B cell (primary cell): ENCODE results near the gene PLEKHG4B.

Experiments used
- EZH2 ChIP-seq: IDR thresholded peaks from 2 replicates; pipeline ENCODE4 v1.6.1; 2012; ENCODE audit warnings: borderline replicate concordance, low read depth, mild to moderate bottlenecking, moderate library complexity, low read length; ENCODE audit not compliant: insufficient read depth, poor library complexity, severe bottlenecking
- TF ChIP-seq, protein P1 (sequence below): fragments of 200-600 bp; IDR thresholded peaks from one replicate; pipeline ENCODE4 v1.8.0; 2022; ENCODE audit warnings: antibody characterized with exemption, mild to moderate bottlenecking

DNA sequence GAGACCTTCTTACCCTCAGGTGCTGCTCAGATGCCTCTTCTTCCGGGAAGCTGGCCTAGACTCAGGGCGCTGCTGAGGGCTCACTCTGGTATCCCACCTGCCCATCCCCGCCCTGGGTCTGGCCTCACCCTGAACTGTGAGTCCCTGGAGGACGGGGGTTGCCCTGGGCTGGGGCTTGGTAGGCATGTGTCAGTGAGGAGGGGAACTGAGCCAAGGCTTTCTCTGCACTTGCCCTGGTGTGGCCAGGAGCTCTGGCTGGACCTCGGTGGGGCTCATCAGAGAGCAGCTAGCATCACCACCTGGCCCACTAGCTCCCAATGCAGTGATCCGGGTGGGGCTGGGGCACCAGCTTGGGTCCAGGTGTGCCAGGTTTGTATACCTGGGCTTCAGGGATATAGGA, 15.6 kb downstream of the PLEKHG4B start:
- TF ChIP-seq, protein P1, sequence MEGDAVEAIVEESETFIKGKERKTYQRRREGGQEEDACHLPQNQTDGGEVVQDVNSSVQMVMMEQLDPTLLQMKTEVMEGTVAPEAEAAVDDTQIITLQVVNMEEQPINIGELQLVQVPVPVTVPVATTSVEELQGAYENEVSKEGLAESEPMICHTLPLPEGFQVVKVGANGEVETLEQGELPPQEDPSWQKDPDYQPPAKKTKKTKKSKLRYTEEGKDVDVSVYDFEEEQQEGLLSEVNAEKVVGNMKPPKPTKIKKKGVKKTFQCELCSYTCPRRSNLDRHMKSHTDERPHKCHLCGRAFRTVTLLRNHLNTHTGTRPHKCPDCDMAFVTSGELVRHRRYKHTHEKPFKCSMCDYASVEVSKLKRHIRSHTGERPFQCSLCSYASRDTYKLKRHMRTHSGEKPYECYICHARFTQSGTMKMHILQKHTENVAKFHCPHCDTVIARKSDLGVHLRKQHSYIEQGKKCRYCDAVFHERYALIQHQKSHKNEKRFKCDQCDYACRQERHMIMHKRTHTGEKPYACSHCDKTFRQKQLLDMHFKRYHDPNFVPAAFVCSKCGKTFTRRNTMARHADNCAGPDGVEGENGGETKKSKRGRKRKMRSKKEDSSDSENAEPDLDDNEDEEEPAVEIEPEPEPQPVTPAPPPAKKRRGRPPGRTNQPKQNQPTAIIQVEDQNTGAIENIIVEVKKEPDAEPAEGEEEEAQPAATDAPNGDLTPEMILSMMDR, result no peak
- no peak for TF ChIP-seq EZH2
